GM19372 (cell line): ENCODE measurements around the gene MCRIP2.

Experiments
- ATAC-seq: cut with Tn5 transposase; IDR thresholded peaks from one replicate; pipeline ENCODE4 v1.9.1; 2021; ENCODE audit warnings: mild to moderate bottlenecking, low read depth, moderate library complexity; ENCODE audit not compliant: unreplicated experiment

Gene MCRIP2

GRCh38 chr16:647173-647902, 5.7 kb downstream of the MCRIP2 start:
- no peak for ATAC-seq

GRCh38 chr16:648071-648780, 6.6 kb downstream of the MCRIP2 start:
- no peak for ATAC-seq

- ATAC-seq = peak; percentile 80
These were observed 7.4 kb downstream of the MCRIP2 start, which contains the start of gene WDR90 for GRCh38 chr16:648781-649589. WDR90 (plus strand) TSS chr16:649365; CDS start chr16:649417, 52 bp downstream.

- peak; percentile 7 for ATAC-seq
These were observed 8.0 kb downstream of the MCRIP2 start for GRCh38 chr16:649631-650030.

GRCh38 chr16:651844-652243, 10.2 kb downstream of the MCRIP2 start:
- no peak for ATAC-seq

- no peak for ATAC-seq
These were observed 11.1 kb downstream of the MCRIP2 start for GRCh38 chr16:652454-653305.

GRCh38 chr16:654034-654433, 12.4 kb downstream of the MCRIP2 start:
- no peak for ATAC-seq

GRCh38 chr16:657487-657886, 15.9 kb downstream of the MCRIP2 start:
- ATAC-seq = no peak

- no peak for ATAC-seq
These were observed 17.3 kb downstream of the MCRIP2 start for GRCh38 chr16:658679-659571.

- ATAC-seq = no peak
These were observed 18.0 kb downstream of the MCRIP2 start for GRCh38 chr16:659618-660017.

- ATAC-seq = no peak
These were observed 18.5 kb downstream of the MCRIP2 start for GRCh38 chr16:660132-660458.

GRCh38 chr16:660459-661183, 19.0 kb downstream of the MCRIP2 start:
- peak; percentile 55 for ATAC-seq

GRCh38 chr16:661184-661821, 19.7 kb downstream of the MCRIP2 start:
- no peak for ATAC-seq

GRCh38 chr16:662095-662494, 20.5 kb downstream of the MCRIP2 start:
- no peak for ATAC-seq

GRCh38 chr16:662597-662996, 21.0 kb downstream of the MCRIP2 start:
- ATAC-seq = no peak

- ATAC-seq = no peak
These were observed 24.9 kb downstream of the MCRIP2 start for GRCh38 chr16:666572-666971.

GRCh38 chr16:667113-667779, 25.6 kb downstream of the MCRIP2 start:
- no peak for ATAC-seq
